Endothelial cell (in vitro differentiated cells): ENCODE measurements around the gene SKAP1. TPM values are rescaled to one million over a fixed set of nuclear protein-coding genes. Genes with fewer than 3 reads are reported as not detected.

ENCODE experiments used
- DNase-seq: peaks from one replicate; pipeline ENCODE4 v3.0.0; 2021; ENCODE audit warnings: low spot score
- H3K27ac Mint-ChIP-seq: one replicate; pipeline ENCODE4 v1.8.0; 2021; ENCODE audit warnings: mixed read lengths, inconsistent platforms; ENCODE audit not compliant: unreplicated experiment
- H3K27me3 Mint-ChIP-seq: one replicate; pipeline ENCODE4 v1.8.0; 2021; ENCODE audit warnings: mild to moderate bottlenecking, moderate library complexity, mixed read lengths, inconsistent platforms; ENCODE audit not compliant: unreplicated experiment
- H3K36me3 Mint-ChIP-seq: one replicate; pipeline ENCODE4 v1.8.0; 2021; ENCODE audit warnings: mild to moderate bottlenecking, low read depth, mixed read lengths, inconsistent platforms; ENCODE audit not compliant: unreplicated experiment
- H3K4me1 Mint-ChIP-seq: one replicate; pipeline ENCODE4 v1.8.0; 2021; ENCODE audit warnings: mild to moderate bottlenecking, mixed read lengths, inconsistent platforms; ENCODE audit not compliant: unreplicated experiment
- H3K4me3 Mint-ChIP-seq: one replicate; pipeline ENCODE4 v1.8.0; 2021; ENCODE audit warnings: mild to moderate bottlenecking, mixed read lengths, inconsistent platforms; ENCODE audit not compliant: unreplicated experiment
- H3K9me3 Mint-ChIP-seq: one replicate; pipeline ENCODE4 v1.8.0; 2021; ENCODE audit warnings: mixed read lengths, inconsistent platforms; ENCODE audit not compliant: unreplicated experiment
- CTCF ChIP-seq: fragments of 200-600 bp; sonication (generic); IDR thresholded peaks from one replicate; pipeline ENCODE4 v1.5.0; 2021; ENCODE audit warnings: antibody characterized with exemption; ENCODE audit not compliant: unreplicated experiment
- total RNA-seq: library from RNA; stranded (reverse); fragmentation: NEBNext Ultra II Directional; extraction: Animal tissue kit (Norgen Biotek cat#: 25700); gene quantifications from one replicate; pipeline ENCODE4 v1.2.1, GENCODE V29; 2021; ENCODE audit not compliant: unreplicated experiment

The SKAP1 gene
- total RNA-seq, 1 donor from 2014 or later: 2.1 TPM

GRCh38 chr17:48335858-48336500 is 94.0 kb downstream of the SKAP1 start:
- Mint-ChIP-seq H3K36me3 (no peaks in the 10 kb centered on the region), H3K4me3 (no peak overlapping the region), H3K4me1 (no peaks in the 10 kb centered on the region), H3K27ac (no peak overlapping the region), H3K27me3 (no peaks in the 10 kb centered on the region), H3K9me3 (no peaks in the 10 kb centered on the region)
- no peak for DNase-seq
- peak; percentile 91 for TF ChIP-seq CTCF

- Mint-ChIP-seq H3K27me3 (no peaks in the 10 kb centered on the region), H3K4me1 (no peaks in the 10 kb centered on the region), H3K27ac (no peak overlapping the region), H3K9me3 (no peaks in the 10 kb centered on the region), H3K4me3 (no peak overlapping the region), H3K36me3 (no peaks in the 10 kb centered on the region)
- TF ChIP-seq CTCF: no peak
- DNase-seq: no peak
Measured at GRCh38 chr17:48335146-48335784, 94.7 kb downstream of the SKAP1 start.

- Mint-ChIP-seq H3K27ac (no peak overlapping the region), H3K9me3 (no peaks in the 10 kb centered on the region), H3K27me3 (peaks cover 1% of the 10 kb centered on the region), H3K4me3 (no peak overlapping the region), H3K36me3 (no peaks in the 10 kb centered on the region), H3K4me1 (peaks cover 5% of the 10 kb centered on the region)
- no peak for DNase-seq
- no peak for TF ChIP-seq CTCF
Measured at GRCh38 chr17:48333034-48333530, 96.9 kb downstream of the SKAP1 start.

GRCh38 chr17:48330887-48331286 is 99.1 kb downstream of the SKAP1 start:
- peaks cover 5% of the 10 kb centered on the region for H3K4me1 Mint-ChIP-seq
- no peak overlapping the region for H3K27ac Mint-ChIP-seq

More at GRCh38 chr17:48330887-48331286, 99.1 kb downstream of the SKAP1 start:
- DNase-seq: no peak
- Mint-ChIP-seq H3K27me3 (peaks cover 1% of the 10 kb centered on the region), H3K36me3 (no peaks in the 10 kb centered on the region), H3K4me3 (no peak overlapping the region), H3K9me3 (no peaks in the 10 kb centered on the region)
- no peak for TF ChIP-seq CTCF
